ENCODE measurements around the gene MED1. TPM values are rescaled to one million over a fixed set of nuclear protein-coding genes. Genes with fewer than 3 reads are reported as not detected.
"Not testable (repeated sequence)": the region's sequence is repeated elsewhere in the genome, so short reads cannot be mapped to it uniquely, and the experiment has no call there.

The MED1 gene
- total RNA-seq, result 10 to 100 TPM; 22.4 to 29.6 (median 25.0) TPM

DNA sequence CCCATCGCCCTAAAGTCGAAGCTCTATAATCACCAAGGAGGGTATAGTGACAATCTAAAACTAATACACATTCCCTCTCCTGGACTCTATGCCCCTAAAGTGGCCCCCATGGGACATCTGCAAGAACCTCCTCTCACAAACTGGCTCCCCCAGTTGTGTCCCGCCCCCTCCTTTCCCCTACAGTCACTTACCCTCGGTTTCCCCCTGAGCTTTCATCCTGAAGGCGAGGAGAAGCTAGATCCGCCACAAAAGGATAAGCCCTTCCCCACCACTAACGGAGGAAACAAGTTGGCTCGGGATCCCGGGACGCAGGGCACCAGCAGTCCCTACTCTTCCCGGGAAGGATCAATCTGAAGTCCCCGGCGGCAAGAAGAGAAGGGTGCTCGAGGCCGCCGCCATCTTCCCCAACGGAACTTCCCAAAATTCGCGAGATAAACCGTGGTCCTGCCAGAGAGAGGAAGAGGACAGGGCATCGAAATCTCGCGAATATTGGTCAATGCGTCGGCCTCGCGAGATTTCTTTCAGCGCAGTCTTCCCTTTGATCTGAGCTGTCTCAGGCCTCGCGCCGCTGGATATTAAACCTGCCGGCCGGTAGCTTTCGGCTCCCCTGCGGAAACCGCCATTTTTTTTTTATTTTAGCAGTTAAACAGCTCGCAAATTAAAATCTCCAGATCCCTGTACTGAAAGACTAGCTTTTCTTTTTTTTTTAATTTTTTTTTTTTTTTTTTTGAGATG is at the start of gene MED1:
TSS of gene MED1 (minus strand) at position 417 of the 735 bp plus-strand sequence. CDS start at position 216, 201 bp downstream.
- WGBS, 2 donors, result 0 to 1% methylated on average over 27 to 34 of the region's 37 CpGs
- intact Hi-C loops (cut with DNase I), result no loop called here

DNA sequence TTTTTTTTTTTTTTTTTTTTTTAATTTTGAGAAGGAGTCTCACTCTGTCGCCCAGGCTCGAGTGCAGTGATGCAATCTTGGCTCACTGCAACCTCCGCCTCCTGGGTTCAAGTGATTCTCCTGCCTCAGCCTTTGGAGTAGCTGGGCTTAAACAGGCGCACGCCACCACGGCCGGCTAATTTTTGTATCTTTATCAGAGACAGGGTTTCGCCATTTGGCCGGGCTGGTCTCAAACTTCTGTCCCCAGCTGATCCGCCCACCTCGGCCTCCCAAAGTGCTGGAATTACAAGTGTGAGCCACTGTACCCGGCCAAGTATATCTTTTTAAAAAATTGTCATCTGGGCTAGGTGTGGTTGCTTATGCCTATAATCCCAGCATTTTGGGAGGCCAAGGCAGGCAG is 45.9 kb upstream of the MED1 start:
- intact Hi-C loops (cut with DNase I); H3K9me3 ChIP-seq; H3K4me1 ChIP-seq; H3K27me3 ChIP-seq; H3K27ac ChIP-seq; DNase-seq; H3K4me3 ChIP-seq (replicated peaks in 1 of 3): not testable (repeated sequence)
- peaks cover 52 to 69% of the 10 kb centered on the region in 2 donors for H3K36me3 ChIP-seq
- WGBS, 2 donors, result 93 to 95% methylated on average over 12 of the region's 12 CpGs

More for the DNA sequence above, at the start of gene MED1:
- TF ChIP-seq POLR2A (IDR thresholded peaks at IDR 0.05) (peak in 1 of 2 donors; percentile 67), CTCF (IDR thresholded peaks at IDR 0.05) (peak in 1 of 6 experiments; percentile 11)
- H3K27me3 ChIP-seq, result no peaks in the 10 kb centered on the region
- H3K27ac ChIP-seq, result peak within 1 kb of the TSS; percentile 36 to 88 (median 79)
- H3K4me1 ChIP-seq, result peaks cover 13 to 14% of the 10 kb centered on the region in 2 donors
- DNase-seq, result peak; percentile 93 to 94
- peaks cover 0 to 5% of the 10 kb centered on the region in 2 donors for H3K36me3 ChIP-seq
- no peaks in the 10 kb centered on the region for H3K9me3 ChIP-seq
- peak within 1 kb of the TSS; percentile 59 to 90 (median 73) for H3K4me3 ChIP-seq (replicated peaks in 1 of 3)

- 89 to 94% methylated on average over 4 of the region's 4 CpGs for WGBS, 2 donors
- Histone ChIP-seq H3K36me3 (peaks cover 23% of the 10 kb centered on the region in 2 donors), H3K27me3 (no peaks in the 10 kb centered on the region), H3K27ac (no peak overlapping the region), H3K4me1 (no peaks in the 10 kb centered on the region), H3K4me3 (replicated peaks in 1 of 3) (no peak overlapping the region), H3K9me3 (no peaks in the 10 kb centered on the region)
- intact Hi-C loops (cut with DNase I), result no loop called here
- DNase-seq, result no peak
- TF ChIP-seq CTCF (IDR thresholded peaks at IDR 0.05) (no peak), POLR2A (IDR thresholded peaks at IDR 0.05) (no peak)
These were observed 36.9 kb upstream of the MED1 start for GRCh38 chr17:39487946-39488345.

DNA sequence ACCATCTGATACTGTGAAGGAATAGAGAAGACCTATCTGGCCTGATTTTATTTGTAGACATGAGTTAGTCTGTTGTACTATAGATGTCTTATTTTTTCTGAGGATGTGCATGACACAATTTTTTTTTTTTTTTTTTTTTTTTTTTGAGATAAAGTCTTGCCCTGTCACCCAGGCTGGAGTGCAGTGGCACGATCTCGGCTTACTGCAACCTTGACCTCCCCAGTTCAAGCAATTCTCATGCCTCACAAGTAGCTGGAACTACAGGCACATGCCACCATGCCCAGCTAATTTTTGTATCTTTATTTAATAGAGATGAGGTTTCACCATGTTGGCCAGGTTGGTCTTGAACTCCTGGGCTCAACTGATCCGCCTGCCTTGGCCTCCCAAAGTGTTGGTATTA is 36.4 kb upstream of the MED1 start:
- intact Hi-C loops (cut with DNase I); DNase-seq; H3K4me3 ChIP-seq (replicated peaks in 1 of 3); H3K4me1 ChIP-seq; H3K27me3 ChIP-seq; H3K9me3 ChIP-seq; H3K27ac ChIP-seq: not testable (repeated sequence)
- H3K36me3 ChIP-seq, result peaks cover 18 to 19% of the 10 kb centered on the region in 2 donors
- 97 to 100% methylated on average over 3 of the region's 3 CpGs for WGBS, 2 donors

DNA sequence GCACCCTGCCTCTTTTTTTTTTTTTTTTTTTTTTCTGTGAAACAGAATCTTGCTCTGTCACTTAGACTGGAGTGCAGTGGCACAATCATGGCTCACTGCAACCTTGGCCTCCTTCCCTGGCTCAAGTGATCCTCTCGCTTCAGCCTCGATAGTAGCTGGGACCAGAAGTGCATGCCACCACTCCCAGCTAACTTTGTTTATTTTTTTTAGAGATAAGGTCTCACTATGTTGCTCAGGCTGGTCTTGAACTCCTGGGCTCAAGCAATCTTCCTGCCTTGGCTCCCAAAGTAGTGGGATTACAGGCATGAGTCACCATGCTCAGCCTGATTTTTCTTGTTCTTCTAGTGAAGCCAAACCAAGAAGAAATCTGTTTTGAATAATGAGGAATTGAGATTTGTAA is 35.2 kb upstream of the MED1 start:
- WGBS, 2 donors, result 60 to 68% methylated on average over 2 of the region's 2 CpGs
- H3K27me3 ChIP-seq, result no peaks in the 10 kb centered on the region

More for the DNA sequence above, 35.2 kb upstream of the MED1 start:
- H3K36me3 ChIP-seq, result peaks cover 10% of the 10 kb centered on the region in 2 donors
- no peaks in the 10 kb centered on the region for H3K9me3 ChIP-seq
- peak in 1 of 2 donors; percentile 7 for DNase-seq
- TF ChIP-seq CTCF (IDR thresholded peaks at IDR 0.05) (no peak), POLR2A (IDR thresholded peaks at IDR 0.05) (no peak)
- no peak overlapping the region for H3K4me3 ChIP-seq (replicated peaks in 1 of 3)
- H3K27ac ChIP-seq, result no peak overlapping the region
- intact Hi-C loops (cut with DNase I), result no loop called here
- H3K4me1 ChIP-seq, result no peaks in the 10 kb centered on the region

Data from thyroid gland (tissue), 4 donors.